Endothelial cell of umbilical vein (primary cell): ENCODE data around the gene PTPN12. TPM values are rescaled to one million over a fixed set of nuclear protein-coding genes. Genes with fewer than 3 reads are reported as not detected.
A peak's percentile ranks its signal among the peaks of the same experiment; 100 is the strongest.

Experiments
- BruUV-seq: library from RNA; stranded (reverse); fragments of 400-500 nt; replicated peaks from 2 replicates; lab custom pipeline; 2021; lab: Mats Ljungman, UMichigan
- CTCF ChIA-PET: fragments of 300-600, 350-600 bp; sonication (Branson Sonifier 250); formaldehyde crosslinking; loops from one replicate; lab custom pipeline; 2021; ENCODE audit warnings: antibody characterized with exemption, inconsistent platforms; lab: Charles Lee
- POLR2A ChIA-PET: fragments of 300-600, 350-600 bp; sonication (Branson Sonifier 250); formaldehyde crosslinking; loops from one replicate; lab custom pipeline; 2021; ENCODE audit warnings: antibody characterized with exemption, inconsistent platforms; lab: Charles Lee
- DNase-seq: peaks from one replicate; pipeline ENCODE4 v3.0.0-alpha.2; 2011; ENCODE audit warnings: low read depth, low spot score
- FAIRE-seq: peaks from 2 replicates; lab custom pipeline; 2011; peaks lifted over from hg19 to GRCh38; lab: Jason Lieb, UNC
- H2AFZ ChIP-seq: 2 replicates; pipeline ENCODE4 v1.6.0; 2012; ENCODE audit warnings: low read depth, low read length, control low read depth, inconsistent platforms
- H3K27ac ChIP-seq: 2 replicates; pipeline ENCODE4 v1.5.1; 2011; ENCODE audit warnings: low read depth, mild to moderate bottlenecking, control low read depth, low read length, moderate library complexity; ENCODE audit not compliant: insufficient read depth
- H3K27me3 ChIP-seq, 2 experiments: 2 replicates each; pipeline versions ENCODE4 v1.6.0 to v1.6.1; 2011; ENCODE audit warnings: low read length in 2 of 2, mixed read lengths in 1 of 2; ENCODE audit not compliant: control insufficient read depth in 2 of 2, insufficient read depth in 2 of 2
- H3K36me3 ChIP-seq, 2 experiments: 2 replicates in 1 of 2; 3 replicates in 1 of 2; pipeline ENCODE4 v1.5.1; 2011; ENCODE audit warnings: low read length in 2 of 2, mild to moderate bottlenecking in 1 of 2, moderate library complexity in 1 of 2; ENCODE audit not compliant: control insufficient read depth in 2 of 2, insufficient read depth in 2 of 2; ENCODE audit errors: extremely low read depth in 1 of 2
- H3K4me1 ChIP-seq: 3 replicates; pipeline ENCODE4 v1.5.1; 2011; ENCODE audit warnings: mild to moderate bottlenecking, low read length; ENCODE audit not compliant: control insufficient read depth, insufficient read depth; ENCODE audit errors: extremely low read depth
- H3K4me2 ChIP-seq: 2 replicates; pipeline ENCODE4 v1.6.1; 2011; ENCODE audit warnings: low read length, control low read depth, mixed read lengths; ENCODE audit not compliant: insufficient read depth
- H3K4me3 ChIP-seq, 3 experiments: fragments of 200-600 bp in 1 of 3; sonication (generic), shearing (Covaris generic) in 1 of 3; replicated peaks in 1 of 3; 2 replicates each; pipeline ENCODE4 v1.5.1; 2011 to 2016; ENCODE audit warnings: control low read depth in 3 of 3, low read length in 3 of 3, mild to moderate bottlenecking in 2 of 3, inconsistent platforms in 1 of 3, low read depth in 1 of 3, moderate library complexity in 1 of 3; ENCODE audit not compliant: insufficient read depth in 1 of 3
- H3K79me2 ChIP-seq: 2 replicates; pipeline ENCODE4 v1.6.0; 2012; ENCODE audit warnings: low read length, inconsistent platforms; ENCODE audit not compliant: control insufficient read depth, insufficient read depth
- H3K9ac ChIP-seq: replicated peaks from 2 replicates; pipeline ENCODE3; 2011; ENCODE audit warnings: low read length, control low read depth; ENCODE audit not compliant: insufficient read depth; ENCODE audit errors: extremely low read depth
- H3K9me1 ChIP-seq: replicated peaks from 3 replicates; pipeline ENCODE4 v1.6.0; 2011; ENCODE audit warnings: mild to moderate bottlenecking, low read length; ENCODE audit not compliant: control insufficient read depth, insufficient read depth; ENCODE audit errors: extremely low read depth
- H3K9me3 ChIP-seq: replicated peaks from 2 replicates; pipeline ENCODE4 v1.5.1; 2012; ENCODE audit warnings: low read length, inconsistent platforms; ENCODE audit not compliant: control insufficient read depth, insufficient read depth
- H4K20me1 ChIP-seq: replicated peaks from 2 replicates; pipeline ENCODE3; 2011; ENCODE audit warnings: mild to moderate bottlenecking, low read length; ENCODE audit not compliant: control insufficient read depth, insufficient read depth; ENCODE audit errors: extremely low read depth
- FOS ChIP-seq: IDR thresholded peaks from 2 replicates; pipeline ENCODE4 v1.6.1; 2011; ENCODE audit warnings: mild to moderate bottlenecking, low read length, moderate library complexity, borderline replicate concordance; ENCODE audit not compliant: insufficient read depth
- GATA2 ChIP-seq: IDR thresholded peaks from 2 replicates; pipeline ENCODE4 v1.7.0; 2011; ENCODE audit warnings: low read depth, mild to moderate bottlenecking, moderate library complexity, mixed read lengths, low read length; ENCODE audit not compliant: insufficient read length, insufficient read depth
- MYC ChIP-seq: IDR thresholded peaks from one replicate; pipeline ENCODE4 v1.6.1; 2011; ENCODE audit warnings: mild to moderate bottlenecking, low read depth, low read length
- POLR2AphosphoS5 ChIP-seq: IDR thresholded peaks from 2 replicates; pipeline ENCODE4 v1.6.1; 2012; ENCODE audit warnings: low read depth, mild to moderate bottlenecking, control low read depth, low read length, moderate library complexity; ENCODE audit not compliant: insufficient read depth
- dilution Hi-C: fragments of 300-500 bp; cut with MboI; formaldehyde crosslinking; loops from one replicate; pipeline ENCODE4 v1.15.0; 2019; ENCODE audit warnings: low sequenced_read_pairs; ENCODE audit not compliant: extremely low pct_ligation_motif_present
- intact Hi-C: fragments of 100-400 bp; cut with micrococcal nuclease; formaldehyde crosslinking; loops from one replicate; pipeline ENCODE4 v1.10.0; 2022
- polyA plus RNA-seq, 4 experiments: library from polyadenylated mRNA; depleted of rRNA in 3 of 4; stranded (reverse) in 3 of 4; unstranded in 1 of 4; fragments of >200 nt; gene quantifications; 2 replicates each; pipeline versions ENCODE4 v1.2.1 to v1.2.3, GENCODE V29; 2011 to 2012; ENCODE audit warnings: missing spikeins in 1 of 4
- total RNA-seq: library from RNA; stranded (reverse); gene quantifications from 2 replicates; pipeline ENCODE4 v1.2.3, GENCODE V29; 2021
- TF ChIP-seq, protein P1 (sequence below): IDR thresholded peaks from 2 replicates; pipeline ENCODE4 v1.6.1; 2011; ENCODE audit not compliant: insufficient read depth, insufficient read length
- TF ChIP-seq, protein P2 (sequence below), 2 donors: IDR thresholded peaks; 1 replicate in 1 of 2; 2 replicates in 1 of 2; pipeline ENCODE4 v1.5.1; 2011; ENCODE audit warnings: low read length in 2 of 2, mild to moderate bottlenecking in 2 of 2, moderate library complexity in 2 of 2, control low read depth in 1 of 2, inconsistent platforms in 1 of 2, low read depth in 1 of 2; ENCODE audit not compliant: insufficient read depth in 1 of 2; ENCODE audit errors: extremely low read depth in 1 of 2

PTPN12 gene
- total and polyA plus RNA-seq, 2 donors (not counting 3 experiments of a cell fraction or from before 2014, with no cell fraction given): 30.6 to 137 TPM

DNA sequence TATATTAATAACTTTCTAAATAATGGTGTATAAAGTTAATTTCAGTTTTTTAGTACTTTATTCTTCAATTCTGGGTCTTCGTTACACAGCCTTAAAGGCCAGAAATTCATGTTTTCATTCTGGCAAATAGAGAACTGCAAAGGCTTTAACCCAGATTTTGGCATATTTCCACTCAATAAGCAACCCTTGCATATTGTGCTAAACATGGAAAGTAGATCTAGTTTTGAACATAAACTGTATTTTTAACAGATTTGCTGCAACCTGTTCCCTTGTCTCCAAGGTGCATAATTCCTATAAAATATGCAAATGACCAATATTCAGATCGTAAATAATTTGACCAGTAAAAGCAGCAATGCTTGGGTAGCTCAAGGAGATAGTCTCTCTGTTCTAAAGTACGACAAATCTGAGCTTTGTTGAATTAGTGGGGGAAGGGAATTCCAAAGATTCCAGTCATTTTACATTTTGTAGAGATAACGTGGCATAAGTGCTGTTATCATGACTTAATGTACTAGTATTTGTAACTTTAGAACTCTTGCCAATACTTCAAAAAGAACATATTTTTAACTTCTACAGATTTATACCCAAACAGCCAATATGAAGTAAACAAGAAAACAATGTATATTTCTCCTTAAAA is 112.7 kb downstream of the PTPN12 start:
- Histone ChIP-seq H3K27ac (no peak overlapping the region), H3K9me1 (no peaks in the 10 kb centered on the region), H3K4me1 (no peaks in the 10 kb centered on the region), H3K79me2 (no peaks in the 10 kb centered on the region), H3K9me3 (no peaks in the 10 kb centered on the region), H3K9ac (no peak overlapping the region), H3K36me3 (peaks cover 0 to 8% of the 10 kb centered on the region in 2 experiments), H3K27me3 (no peaks in the 10 kb centered on the region), H3K4me3 (no peak overlapping the region), H3K4me2 (no peak overlapping the region), H4K20me1 (no peaks in the 10 kb centered on the region), H2AFZ (no peak overlapping the region)
- peak; percentile 16 for DNase-seq
- ChIA-PET CTCF (interaction anchor here (0.8 to 3.0 kb wide), 6 partner anchors 47 to 286 kb away, joined by 3 to 37 read pairs (median 4); partner anchors contain the start of gene RSBN1L), POLR2A (no interaction called here)
- BruUV-seq: no TSS peak
- no peak for FAIRE-seq
- TF ChIP-seq MYC (no peak), POLR2AphosphoS5 (no peak), FOS (no peak), GATA2 (no peak)
- TF ChIP-seq, protein P1, sequence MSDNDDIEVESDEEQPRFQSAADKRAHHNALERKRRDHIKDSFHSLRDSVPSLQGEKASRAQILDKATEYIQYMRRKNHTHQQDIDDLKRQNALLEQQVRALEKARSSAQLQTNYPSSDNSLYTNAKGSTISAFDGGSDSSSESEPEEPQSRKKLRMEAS: no peak
- TF ChIP-seq, protein P2, sequence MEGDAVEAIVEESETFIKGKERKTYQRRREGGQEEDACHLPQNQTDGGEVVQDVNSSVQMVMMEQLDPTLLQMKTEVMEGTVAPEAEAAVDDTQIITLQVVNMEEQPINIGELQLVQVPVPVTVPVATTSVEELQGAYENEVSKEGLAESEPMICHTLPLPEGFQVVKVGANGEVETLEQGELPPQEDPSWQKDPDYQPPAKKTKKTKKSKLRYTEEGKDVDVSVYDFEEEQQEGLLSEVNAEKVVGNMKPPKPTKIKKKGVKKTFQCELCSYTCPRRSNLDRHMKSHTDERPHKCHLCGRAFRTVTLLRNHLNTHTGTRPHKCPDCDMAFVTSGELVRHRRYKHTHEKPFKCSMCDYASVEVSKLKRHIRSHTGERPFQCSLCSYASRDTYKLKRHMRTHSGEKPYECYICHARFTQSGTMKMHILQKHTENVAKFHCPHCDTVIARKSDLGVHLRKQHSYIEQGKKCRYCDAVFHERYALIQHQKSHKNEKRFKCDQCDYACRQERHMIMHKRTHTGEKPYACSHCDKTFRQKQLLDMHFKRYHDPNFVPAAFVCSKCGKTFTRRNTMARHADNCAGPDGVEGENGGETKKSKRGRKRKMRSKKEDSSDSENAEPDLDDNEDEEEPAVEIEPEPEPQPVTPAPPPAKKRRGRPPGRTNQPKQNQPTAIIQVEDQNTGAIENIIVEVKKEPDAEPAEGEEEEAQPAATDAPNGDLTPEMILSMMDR (IDR thresholded peaks at IDR 0.05; ENCODE audit: extremely low read depth in 1 of 2, insufficient read depth in 1 of 2, low read depth in 1 of 2, low read length in 2 of 2): no peak
- dilution Hi-C loops: no loop called here
- intact Hi-C loops: loop anchor here (10.0 kb wide), 1 partner anchor 395 kb away; no protein-coding TSS in a partner anchor
